Muscle layer of duodenum (tissue), 2 donors: ENCODE results near the gene ACTN3.

ENCODE experiments used
- H3K27ac ChIP-seq: one replicate; pipeline ENCODE4 v1.7.0; 2013; ENCODE audit warnings: mild to moderate bottlenecking, low read length
- H3K27me3 ChIP-seq: one replicate; pipeline ENCODE4 v1.7.0; 2013; ENCODE audit warnings: low read depth, mild to moderate bottlenecking, control low read depth, low read length
- H3K36me3 ChIP-seq, 2 donors: one replicate each; pipeline ENCODE4 v1.7.0; 2013; ENCODE audit warnings: low read length in 2 of 2, control low read depth in 1 of 2, mild to moderate bottlenecking in 1 of 2; ENCODE audit not compliant: insufficient read depth in 2 of 2, control insufficient read depth in 1 of 2
- H3K4me1 ChIP-seq, 2 donors: one replicate each; pipeline ENCODE4 v1.7.0; 2013; ENCODE audit warnings: low read length in 2 of 2, mild to moderate bottlenecking in 2 of 2, control low read depth in 1 of 2, moderate library complexity in 1 of 2; ENCODE audit not compliant: insufficient read depth in 2 of 2, control insufficient read depth in 1 of 2
- H3K4me3 ChIP-seq, 2 donors: one replicate each; pipeline ENCODE4 v1.7.0; 2013; ENCODE audit warnings: low read length in 2 of 2, low read depth in 1 of 2, mild to moderate bottlenecking in 1 of 2
- H3K9me3 ChIP-seq, 2 donors: one replicate each; pipeline ENCODE4 v1.7.0; 2013; ENCODE audit warnings: low read length in 2 of 2, control low read depth in 1 of 2, mild to moderate bottlenecking in 1 of 2; ENCODE audit not compliant: control insufficient read depth in 1 of 2
- donor health status: healthy.

ACTN3 gene

GRCh38 chr11:66589996-66590675 is 43.4 kb downstream of the ACTN3 start:
- Histone ChIP-seq H3K9me3 (no peaks in the 10 kb centered on the region), H3K27me3 (no peaks in the 10 kb centered on the region), H3K4me3 (no peak overlapping the region), H3K36me3 (no peaks in the 10 kb centered on the region), H3K27ac (no peak overlapping the region), H3K4me1 (peaks cover 5 to 20% of the 10 kb centered on the region in 2 donors)

GRCh38 chr11:66591175-66591574 is 44.5 kb downstream of the ACTN3 start:
- no peaks in the 10 kb centered on the region for H3K36me3 ChIP-seq
- H3K9me3 ChIP-seq = no peaks in the 10 kb centered on the region
- H3K4me3 ChIP-seq = no peak overlapping the region
- H3K27me3 ChIP-seq = no peaks in the 10 kb centered on the region
- peaks cover 5 to 30% of the 10 kb centered on the region in 2 donors for H3K4me1 ChIP-seq
- H3K27ac ChIP-seq = no peak overlapping the region

- Histone ChIP-seq H3K9me3 (no peaks in the 10 kb centered on the region), H3K4me3 (peak within 1 kb of the TSS; percentile 64 to 92), H3K4me1 (peaks cover 5 to 32% of the 10 kb centered on the region in 2 donors), H3K27ac (peak within 1 kb of the TSS; percentile 79), H3K27me3 (no peaks in the 10 kb centered on the region), H3K36me3 (no peaks in the 10 kb centered on the region)
Observed at GRCh38 chr11:66592457-66593302, 46.0 kb downstream of the ACTN3 start, which contains the start of the genes CCDC87 and CCS. TSS of gene CCDC87 (minus strand) at chr11:66593063. CDS start at chr11:66593015, 48 bp downstream. TSS of gene CCS (plus strand) at chr11:66593185. CDS start at chr11:66593262, 77 bp downstream.

GRCh38 chr11:66593303-66593635 is 46.6 kb downstream of the ACTN3 start:
- Histone ChIP-seq H3K27me3 (no peaks in the 10 kb centered on the region), H3K36me3 (no peaks in the 10 kb centered on the region), H3K4me3 (peak overlapping the region; percentile 64 to 92), H3K27ac (peak overlapping the region; percentile 79), H3K9me3 (no peaks in the 10 kb centered on the region), H3K4me1 (peaks cover 5 to 32% of the 10 kb centered on the region in 2 donors)

- Histone ChIP-seq H3K27me3 (no peaks in the 10 kb centered on the region), H3K4me3 (peak overlapping the region; percentile 64 to 92), H3K27ac (peak overlapping the region; percentile 79), H3K36me3 (no peaks in the 10 kb centered on the region), H3K9me3 (no peaks in the 10 kb centered on the region), H3K4me1 (peaks cover 5 to 32% of the 10 kb centered on the region in 2 donors)
Observed at GRCh38 chr11:66593650-66594049, 46.9 kb downstream of the ACTN3 start.

- no peaks in the 10 kb centered on the region for H3K27me3 ChIP-seq
- peak overlapping the region; percentile 58 for H3K27ac ChIP-seq
- no peaks in the 10 kb centered on the region for H3K9me3 ChIP-seq
- peaks cover 7 to 15% of the 10 kb centered on the region in 2 donors for H3K36me3 ChIP-seq
- peaks cover 5 to 32% of the 10 kb centered on the region in 2 donors for H3K4me1 ChIP-seq
- H3K4me3 ChIP-seq = peak overlapping the region in 1 of 2 donors; percentile 7
Observed at GRCh38 chr11:66595245-66595904, 48.7 kb downstream of the ACTN3 start.

- no peak overlapping the region for H3K4me3 ChIP-seq
- H3K27me3 ChIP-seq = no peaks in the 10 kb centered on the region
- peaks cover 0 to 32% of the 10 kb centered on the region in 2 donors for H3K4me1 ChIP-seq
- no peaks in the 10 kb centered on the region for H3K9me3 ChIP-seq
- no peak overlapping the region for H3K27ac ChIP-seq
- H3K36me3 ChIP-seq = peaks cover 8 to 27% of the 10 kb centered on the region in 2 donors
Observed at GRCh38 chr11:66598993-66599392, 52.3 kb downstream of the ACTN3 start.

GRCh38 chr11:66600219-66600618 is 53.5 kb downstream of the ACTN3 start:
- Histone ChIP-seq H3K4me1 (peaks cover 0 to 23% of the 10 kb centered on the region in 2 donors), H3K9me3 (no peaks in the 10 kb centered on the region), H3K4me3 (no peak overlapping the region), H3K27ac (no peak overlapping the region), H3K27me3 (no peaks in the 10 kb centered on the region), H3K36me3 (peaks cover 8 to 36% of the 10 kb centered on the region in 2 donors)

GRCh38 chr11:66600631-66601233 is 54.0 kb downstream of the ACTN3 start:
- Histone ChIP-seq H3K9me3 (no peaks in the 10 kb centered on the region), H3K4me3 (no peak overlapping the region), H3K36me3 (peaks cover 8 to 41% of the 10 kb centered on the region in 2 donors), H3K27me3 (no peaks in the 10 kb centered on the region), H3K4me1 (peaks cover 0 to 17% of the 10 kb centered on the region in 2 donors), H3K27ac (no peak overlapping the region)

- no peaks in the 10 kb centered on the region for H3K27me3 ChIP-seq
- H3K36me3 ChIP-seq = peaks cover 8 to 48% of the 10 kb centered on the region in 2 donors
- no peak overlapping the region for H3K4me3 ChIP-seq
- no peak overlapping the region for H3K27ac ChIP-seq
- peaks cover 4 to 24% of the 10 kb centered on the region in 2 donors for H3K4me1 ChIP-seq
- H3K9me3 ChIP-seq = no peaks in the 10 kb centered on the region
Observed at GRCh38 chr11:66603072-66603471, 56.4 kb downstream of the ACTN3 start.

GRCh38 chr11:66604155-66604554 is 57.5 kb downstream of the ACTN3 start:
- no peak overlapping the region for H3K27ac ChIP-seq
- H3K27me3 ChIP-seq = no peaks in the 10 kb centered on the region
- H3K4me3 ChIP-seq = no peak overlapping the region
- H3K36me3 ChIP-seq = peaks cover 8 to 45% of the 10 kb centered on the region in 2 donors
- peaks cover 4 to 28% of the 10 kb centered on the region in 2 donors for H3K4me1 ChIP-seq
- no peaks in the 10 kb centered on the region for H3K9me3 ChIP-seq
